CD1c-positive myeloid dendritic cell (primary cell): Measurements from ENCODE around the gene LMAN2.

ENCODE experiments used
- DNase-seq: peaks from one replicate; pipeline ENCODE4 v3.0.0-alpha.2; 2016; ENCODE audit errors: extremely low spot score

The LMAN2 gene

GRCh38 chr5:177327539-177328522, 23.6 kb downstream of the LMAN2 start:
- DNase-seq: peak; percentile 20

GRCh38 chr5:177325868-177326381, 25.5 kb downstream of the LMAN2 start:
- no peak for DNase-seq

- peak; percentile 78 for DNase-seq
Measured at GRCh38 chr5:177320879-177321278, 30.6 kb downstream of the LMAN2 start.

GRCh38 chr5:177319913-177320588, 31.4 kb downstream of the LMAN2 start:
- peak; percentile 58 for DNase-seq

GRCh38 chr5:177317959-177318377, 33.5 kb downstream of the LMAN2 start:
- DNase-seq: peak; percentile 85

GRCh38 chr5:177316005-177316404, 35.5 kb downstream of the LMAN2 start:
- DNase-seq: no peak

GRCh38 chr5:177315411-177315810, 36.1 kb downstream of the LMAN2 start:
- no peak for DNase-seq

GRCh38 chr5:177314376-177315342, 36.8 kb downstream of the LMAN2 start:
- DNase-seq: no peak

GRCh38 chr5:177313561-177314259, 37.8 kb downstream of the LMAN2 start:
- DNase-seq: no peak

GRCh38 chr5:177312649-177313181, 38.8 kb downstream of the LMAN2 start:
- peak; percentile 74 for DNase-seq

GRCh38 chr5:177311723-177312648, 39.5 kb downstream of the LMAN2 start, which contains the start of gene MXD3:
Gene MXD3, minus strand, starts transcription at chr5:177311898. Its CDS starts 68 bp downstream, at chr5:177311830.
- DNase-seq: peak; percentile 96

- no peak for DNase-seq
Measured at GRCh38 chr5:177311392-177311722, 40.1 kb downstream of the LMAN2 start.

GRCh38 chr5:177310757-177311391, 40.6 kb downstream of the LMAN2 start:
- peak; percentile 51 for DNase-seq

- DNase-seq: no peak
Measured at GRCh38 chr5:177310332-177310731, 41.1 kb downstream of the LMAN2 start.

- peak; percentile 62 for DNase-seq
Measured at GRCh38 chr5:177309351-177310191, 41.9 kb downstream of the LMAN2 start.

GRCh38 chr5:177308740-177309139, 42.7 kb downstream of the LMAN2 start:
- DNase-seq: no peak

- DNase-seq: no peak
Measured at GRCh38 chr5:177307544-177308363, 43.7 kb downstream of the LMAN2 start.
